ENCODE data around the gene IGSF22. TPM values are rescaled to one million over a fixed set of nuclear protein-coding genes. Genes with fewer than 3 reads are reported as not detected.
"Not testable (repeated sequence)": the region's sequence is repeated elsewhere in the genome, so short reads cannot be mapped to it uniquely, and the experiment has no call there.

IGSF22 gene
- total RNA-seq, 1 donor from 2014 or later, result 2.3 TPM

DNA sequence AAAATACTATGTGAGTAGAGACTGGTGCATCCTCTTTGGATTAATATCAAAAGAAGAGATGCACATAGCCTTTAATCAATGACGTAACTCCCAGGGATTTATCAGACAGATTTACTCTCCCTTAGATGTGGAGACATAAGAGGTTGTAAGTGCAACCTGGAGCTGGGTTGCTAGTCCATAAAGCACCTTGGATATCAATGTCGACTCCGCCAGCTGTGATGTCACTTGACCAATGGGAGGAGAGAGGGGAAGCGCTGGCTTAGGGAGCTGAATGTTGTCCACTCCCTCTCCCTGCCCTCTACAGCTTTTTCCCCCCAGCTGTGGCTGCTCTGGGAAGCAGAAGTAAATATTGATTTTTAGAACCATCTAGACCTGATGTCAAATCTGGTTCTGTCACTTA is 56.3 kb downstream of the IGSF22 start:
- intact Hi-C loops (cut with DNase I), result no loop called here
- TF ChIP-seq CTCF (IDR thresholded peaks at IDR 0.05), result no peak
- DNase-seq (no peak), ATAC-seq (no peak)
- no peaks in the 10 kb centered on the region for H3K4me1 ChIP-seq
- no peak overlapping the region for H3K27ac ChIP-seq
- H3K4me3 ChIP-seq, result no peak overlapping the region
- no peaks in the 10 kb centered on the region for H3K36me3 ChIP-seq
- no peaks in the 10 kb centered on the region for H3K27me3 ChIP-seq (ENCODE audit: low read depth)
- no peaks in the 10 kb centered on the region for H3K9me3 ChIP-seq

DNA sequence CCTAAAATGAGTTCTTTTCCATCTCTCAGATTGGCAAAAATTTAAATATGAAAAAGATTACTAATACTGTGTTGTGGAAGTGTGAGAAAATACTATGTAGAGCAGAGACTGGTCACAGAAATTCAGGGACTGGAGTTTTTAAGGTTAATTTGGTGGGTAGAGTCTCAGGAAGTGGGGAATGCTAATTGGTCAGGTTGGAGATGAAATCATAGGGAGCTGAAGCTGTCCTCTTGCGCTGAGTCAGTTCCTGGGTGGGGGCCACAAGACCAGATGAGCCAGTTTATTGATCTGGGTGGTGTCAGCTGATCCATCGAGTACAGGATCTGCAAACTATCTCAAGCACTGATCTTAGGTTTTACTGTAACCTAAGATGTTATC is 56.8 kb downstream of the IGSF22 start:
- ATAC-seq, result no peak
- intact Hi-C loops (cut with DNase I), result no loop called here
- TF ChIP-seq CTCF (IDR thresholded peaks at IDR 0.05), result no peak

DNA sequence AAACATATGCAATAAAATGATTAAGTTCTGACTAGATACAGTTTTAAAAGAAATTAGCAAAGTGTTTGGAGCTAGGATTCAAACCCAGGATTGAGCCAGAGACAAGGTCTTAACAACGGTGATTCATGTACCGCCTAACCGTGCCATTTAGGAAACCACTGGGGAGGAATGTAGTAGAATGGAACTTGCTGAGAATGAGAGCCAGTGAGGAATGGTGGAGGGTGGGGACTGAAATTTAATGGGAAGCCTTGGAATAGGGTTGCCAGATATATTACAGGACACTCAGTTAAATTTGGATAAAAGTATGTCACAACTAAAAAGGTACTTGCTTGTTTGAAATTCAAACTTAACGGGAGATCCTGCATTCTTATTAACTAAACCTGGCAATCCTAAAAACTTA is 57.9 kb downstream of the IGSF22 start:
- no peaks in the 10 kb centered on the region for H3K9me3 ChIP-seq
- H3K27me3 ChIP-seq (ENCODE audit: low read depth), result no peaks in the 10 kb centered on the region
- no peak overlapping the region for H3K27ac ChIP-seq
- DNase-seq, result no peak
- intact Hi-C loops (cut with DNase I), result no loop called here
- no peak for ATAC-seq
- TF ChIP-seq CTCF (IDR thresholded peaks at IDR 0.05), result no peak
- H3K4me3 ChIP-seq, result no peak overlapping the region
- H3K4me1 ChIP-seq, result no peaks in the 10 kb centered on the region
- no peaks in the 10 kb centered on the region for H3K36me3 ChIP-seq

More for the DNA sequence above, 56.8 kb downstream of the IGSF22 start:
- Histone ChIP-seq H3K9me3 (no peaks in the 10 kb centered on the region), H3K27me3 (ENCODE audit: low read depth) (no peaks in the 10 kb centered on the region), H3K4me1 (no peaks in the 10 kb centered on the region), H3K36me3 (no peaks in the 10 kb centered on the region), H3K27ac (no peak overlapping the region), H3K4me3 (no peak overlapping the region)
- DNase-seq, result no peak

DNA sequence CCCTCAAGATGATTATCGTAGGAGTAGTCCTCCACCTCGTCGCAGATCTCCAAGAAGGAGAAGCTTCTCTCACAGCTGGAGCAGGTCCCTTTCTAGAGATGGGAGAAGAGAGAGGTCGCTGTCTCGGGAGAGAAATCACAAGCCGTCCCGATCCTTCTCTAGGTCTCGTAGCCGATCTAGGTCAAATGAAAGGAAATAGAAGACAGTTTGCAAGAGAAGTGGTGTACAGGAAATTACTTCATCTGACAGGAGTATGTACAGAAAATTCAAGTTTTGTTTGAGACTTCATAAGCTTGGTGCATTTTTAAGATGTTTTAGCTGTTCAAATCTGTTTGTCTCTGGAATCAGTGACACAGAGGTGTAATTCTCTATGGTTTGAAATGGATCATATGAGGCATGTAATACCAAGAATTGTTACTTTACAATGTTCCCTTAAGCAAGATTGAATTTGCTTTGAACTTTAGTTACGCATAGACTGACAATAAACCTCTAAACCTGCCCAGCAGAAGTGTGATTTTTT is 60.6 kb downstream of the IGSF22 start:
- H3K36me3 ChIP-seq; H3K27ac ChIP-seq; H3K4me1 ChIP-seq; H3K27me3 ChIP-seq (ENCODE audit: low read depth); intact Hi-C loops (cut with DNase I); ATAC-seq; H3K9me3 ChIP-seq; DNase-seq; H3K4me3 ChIP-seq: not testable (repeated sequence)

DNA sequence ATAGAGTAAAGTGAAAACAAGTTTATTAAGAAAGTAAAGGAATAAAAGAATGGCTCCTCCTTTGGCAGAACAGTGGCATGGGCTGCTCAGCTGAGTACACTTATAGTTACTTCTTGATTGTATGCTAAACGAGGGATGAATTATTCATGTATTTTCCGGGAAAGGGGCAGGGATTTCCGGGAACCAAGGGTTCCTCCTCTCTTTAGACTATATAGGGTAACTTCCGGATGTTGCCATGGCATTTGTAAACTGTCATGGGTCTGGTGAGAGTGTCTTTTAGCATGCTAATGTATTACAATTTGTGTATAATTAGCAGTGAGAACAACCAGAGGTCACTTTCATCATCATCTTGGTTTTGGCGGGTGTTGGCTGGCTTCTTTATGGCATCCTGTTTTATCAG is 68.3 kb downstream of the IGSF22 start:
- ATAC-seq (no peak), DNase-seq (no peak)
- intact Hi-C loops (cut with DNase I), result no loop called here
- Histone ChIP-seq H3K27me3 (ENCODE audit: low read depth) (no peaks in the 10 kb centered on the region), H3K4me3 (no peak overlapping the region), H3K36me3 (no peaks in the 10 kb centered on the region), H3K27ac (no peak overlapping the region), H3K4me1 (no peaks in the 10 kb centered on the region), H3K9me3 (no peaks in the 10 kb centered on the region)
- no peak for TF ChIP-seq CTCF (IDR thresholded peaks at IDR 0.05)

Other genes starting within 250 kb of the IGSF22 start
- 61.8 TPM for gene TSG101, start 199.2 kb downstream of the IGSF22 start, total RNA-seq
- gene UEVLD, start 137.5 kb downstream of the IGSF22 start, total RNA-seq, result 26.8 TPM
- gene MISFA, start 126.4 kb downstream of the IGSF22 start, total RNA-seq, result 3.3 TPM
- gene SPTY2D1, start 91.8 kb downstream of the IGSF22 start, total RNA-seq, result 18.6 TPM
- gene TMEM86A, start 27.4 kb downstream of the IGSF22 start, total RNA-seq, result 11.7 TPM
- 0.80 TPM for gene PTPN5, start 65.6 kb upstream of the IGSF22 start, total RNA-seq
- not detected for gene MRGPRX1, start 213.2 kb upstream of the IGSF22 start, total RNA-seq